Eye (tissue), 1 donor: ENCODE results near the gene ARHGAP31.
A peak's percentile ranks its signal among the peaks of the same experiment; 100 is the strongest.
"Not testable (repeated sequence)": the region's sequence is repeated elsewhere in the genome, so short reads cannot be mapped to it uniquely, and the experiment has no call there.

Experiments used
- DNase-seq: peaks from one replicate; pipeline ENCODE4 v3.0.0-alpha.2; 2015

Gene ARHGAP31

GRCh38 chr3:119293871-119294695 lies at the start of gene ARHGAP31:
Gene ARHGAP31 (plus strand): TSS chr3:119294383. CDS start chr3:119294905, 522 bp downstream.
- peak; percentile 84 for DNase-seq

- DNase-seq: no peak
Observed at GRCh38 chr3:119245778-119246177, 48.4 kb upstream of the ARHGAP31 start.

- DNase-seq: no peak
Observed at GRCh38 chr3:119255214-119255613, 39.0 kb upstream of the ARHGAP31 start.

- DNase-seq: no peak
Observed at GRCh38 chr3:119257111-119257510, 37.1 kb upstream of the ARHGAP31 start.

- no peak for DNase-seq
Observed at GRCh38 chr3:119257654-119258410, 36.4 kb upstream of the ARHGAP31 start.

GRCh38 chr3:119258915-119259314 lies 35.3 kb upstream of the ARHGAP31 start:
- no peak for DNase-seq

- no peak for DNase-seq
Observed at GRCh38 chr3:119259821-119260220, 34.4 kb upstream of the ARHGAP31 start.

- DNase-seq: no peak
Observed at GRCh38 chr3:119261055-119261454, 33.1 kb upstream of the ARHGAP31 start.

- DNase-seq: not testable (repeated sequence)
Observed at GRCh38 chr3:119270212-119270611, 24.0 kb upstream of the ARHGAP31 start.

- DNase-seq: no peak
Observed at GRCh38 chr3:119276680-119277079, 17.5 kb upstream of the ARHGAP31 start.

GRCh38 chr3:119279101-119279554 lies 15.1 kb upstream of the ARHGAP31 start:
- DNase-seq: no peak

GRCh38 chr3:119279584-119280243 lies 14.5 kb upstream of the ARHGAP31 start:
- no peak for DNase-seq

GRCh38 chr3:119288669-119289403 lies 5.3 kb upstream of the ARHGAP31 start:
- no peak for DNase-seq

GRCh38 chr3:119289404-119289770 lies 4.8 kb upstream of the ARHGAP31 start:
- DNase-seq: no peak

- no peak for DNase-seq
Observed at GRCh38 chr3:119290613-119291012, 3.6 kb upstream of the ARHGAP31 start.

GRCh38 chr3:119291062-119291700 lies 3.0 kb upstream of the ARHGAP31 start:
- no peak for DNase-seq

- DNase-seq: no peak
Observed at GRCh38 chr3:119292666-119293065, 1.5 kb upstream of the ARHGAP31 start.

GRCh38 chr3:119293105-119293870 lies 895 bp upstream of the ARHGAP31 start:
- DNase-seq: no peak

- peak; percentile 76 for DNase-seq
Observed at GRCh38 chr3:119294696-119295671, 801 bp downstream of the ARHGAP31 start.
